BLaER1 (cell line): ENCODE measurements around the gene ZNF205.

ENCODE experiments used
- H3K27ac ChIP-seq: shearing (Covaris generic); formaldehyde crosslinking; 2 replicates; pipeline ENCODE4 v1.8.1; 2022
- H3K27me3 ChIP-seq: shearing (Covaris generic); formaldehyde crosslinking; 2 replicates; pipeline ENCODE4 v1.8.1; 2022
- H3K36me3 ChIP-seq: shearing (Covaris generic); formaldehyde crosslinking; 2 replicates; pipeline ENCODE4 v1.8.1; 2022
- H3K4me1 ChIP-seq: shearing (Covaris generic); formaldehyde crosslinking; 2 replicates; pipeline ENCODE4 v1.8.1; 2022
- H3K4me2 ChIP-seq: shearing (Covaris generic); formaldehyde crosslinking; 2 replicates; pipeline ENCODE4 v1.8.1; 2022
- H3K4me3 ChIP-seq: shearing (Covaris generic); formaldehyde crosslinking; 2 replicates; pipeline ENCODE4 v1.8.1; 2022
- H3K9ac ChIP-seq: shearing (Covaris generic); formaldehyde crosslinking; 2 replicates; pipeline ENCODE4 v1.8.1; 2022
- H3K9me3 ChIP-seq: shearing (Covaris generic); formaldehyde crosslinking; 2 replicates; pipeline ENCODE4 v1.8.1; 2022
- H4K20me1 ChIP-seq: shearing (Covaris generic); formaldehyde crosslinking; 2 replicates; pipeline ENCODE4 v1.8.1; 2022
- Cebpa-rat ChIP-seq: shearing (Covaris generic); IDR thresholded peaks from 2 replicates; pipeline ENCODE4 v1.8.1; 2022

ZNF205 gene

GRCh38 chr16:3148256-3149192, 36.1 kb downstream of the ZNF205 start:
- Histone ChIP-seq H3K36me3 (no peaks in the 10 kb centered on the region), H3K4me2 (peak overlapping the region; percentile 99), H3K4me1 (peaks cover 41% of the 10 kb centered on the region), H3K4me3 (no peak overlapping the region), H3K27ac (no peak overlapping the region), H3K9ac (no peak overlapping the region), H4K20me1 (no peaks in the 10 kb centered on the region), H3K27me3 (peaks cover 48% of the 10 kb centered on the region), H3K9me3 (no peaks in the 10 kb centered on the region)
- no peak for TF ChIP-seq Cebpa-rat

- Histone ChIP-seq H3K4me3 (peak overlapping the region; percentile 77; the same call in 1 of the 2 replicates), H3K4me1 (peaks cover 35% of the 10 kb centered on the region), H4K20me1 (no peaks in the 10 kb centered on the region), H3K4me2 (peak overlapping the region; percentile 99), H3K9ac (peak overlapping the region; percentile 77; the same call in 1 of the 2 replicates), H3K27ac (no peak overlapping the region), H3K27me3 (peaks cover 54% of the 10 kb centered on the region), H3K9me3 (no peaks in the 10 kb centered on the region), H3K36me3 (no peaks in the 10 kb centered on the region)
- TF ChIP-seq Cebpa-rat = no peak
Observed at GRCh38 chr16:3149193-3149530, 36.8 kb downstream of the ZNF205 start.

- Histone ChIP-seq H3K27ac (peak overlapping the region; percentile 71), H3K27me3 (peaks cover 60% of the 10 kb centered on the region), H3K4me3 (peak overlapping the region; percentile 77), H3K4me2 (peak overlapping the region; percentile 99), H3K36me3 (no peaks in the 10 kb centered on the region), H4K20me1 (no peaks in the 10 kb centered on the region), H3K9me3 (peaks cover under 1% of the 10 kb centered on the region; the same call in 1 of the 2 replicates), H3K4me1 (peaks cover 29% of the 10 kb centered on the region), H3K9ac (peak overlapping the region; percentile 77)
- no peak for TF ChIP-seq Cebpa-rat
Observed at GRCh38 chr16:3149630-3150345, 37.4 kb downstream of the ZNF205 start.

GRCh38 chr16:3150346-3151218, 38.2 kb downstream of the ZNF205 start:
- Histone ChIP-seq H3K9ac (peak overlapping the region; percentile 77), H3K4me2 (peak overlapping the region; percentile 99), H3K4me3 (peak overlapping the region; percentile 77), H3K4me1 (peaks cover 25% of the 10 kb centered on the region), H3K27ac (peak overlapping the region; percentile 71), H3K36me3 (no peaks in the 10 kb centered on the region), H4K20me1 (no peaks in the 10 kb centered on the region), H3K9me3 (peaks cover 9% of the 10 kb centered on the region), H3K27me3 (peaks cover 68% of the 10 kb centered on the region)
- TF ChIP-seq Cebpa-rat = no peak

- Histone ChIP-seq H4K20me1 (no peaks in the 10 kb centered on the region), H3K4me2 (peak overlapping the region; percentile 99), H3K27me3 (peaks cover 82% of the 10 kb centered on the region), H3K9me3 (peaks cover 15% of the 10 kb centered on the region), H3K9ac (peak overlapping the region; percentile 55; the same call in 1 of the 2 replicates), H3K4me1 (peaks cover 25% of the 10 kb centered on the region), H3K27ac (no peak overlapping the region), H3K4me3 (peak overlapping the region; percentile 77), H3K36me3 (no peaks in the 10 kb centered on the region)
- TF ChIP-seq Cebpa-rat = no peak
Observed at GRCh38 chr16:3152027-3152276, 39.6 kb downstream of the ZNF205 start.

GRCh38 chr16:3152277-3152990, 40.0 kb downstream of the ZNF205 start:
- Histone ChIP-seq H3K27me3 (peaks cover 87% of the 10 kb centered on the region), H3K4me3 (peak overlapping the region; percentile 77), H3K9me3 (peaks cover 15% of the 10 kb centered on the region), H3K4me2 (peak overlapping the region; percentile 99), H4K20me1 (peaks cover 1% of the 10 kb centered on the region; the same call in 1 of the 2 replicates), H3K4me1 (peaks cover 27% of the 10 kb centered on the region), H3K9ac (peak overlapping the region; percentile 50; the same call in 1 of the 2 replicates), H3K36me3 (no peaks in the 10 kb centered on the region), H3K27ac (no peak overlapping the region)
- TF ChIP-seq Cebpa-rat = no peak

GRCh38 chr16:3152991-3153368, 40.6 kb downstream of the ZNF205 start:
- Histone ChIP-seq H3K27me3 (peaks cover 92% of the 10 kb centered on the region), H4K20me1 (peaks cover 7% of the 10 kb centered on the region), H3K36me3 (no peaks in the 10 kb centered on the region), H3K4me3 (peak overlapping the region; percentile 77), H3K9ac (no peak overlapping the region), H3K27ac (no peak overlapping the region), H3K9me3 (peaks cover 15% of the 10 kb centered on the region), H3K4me2 (peak overlapping the region; percentile 99), H3K4me1 (peaks cover 32% of the 10 kb centered on the region)
- no peak for TF ChIP-seq Cebpa-rat

- H3K27me3 ChIP-seq = peaks cover 95% of the 10 kb centered on the region
- H3K4me2 ChIP-seq = no peak overlapping the region
- peaks cover 12% of the 10 kb centered on the region for H4K20me1 ChIP-seq
- TF ChIP-seq Cebpa-rat = no peak
- H3K36me3 ChIP-seq = no peaks in the 10 kb centered on the region
- H3K4me3 ChIP-seq = no peak overlapping the region
- no peak overlapping the region for H3K9ac ChIP-seq
- no peak overlapping the region for H3K27ac ChIP-seq
- H3K9me3 ChIP-seq = peaks cover 15% of the 10 kb centered on the region
- H3K4me1 ChIP-seq = peaks cover 31% of the 10 kb centered on the region
Observed at GRCh38 chr16:3155181-3155580, 42.8 kb downstream of the ZNF205 start.

GRCh38 chr16:3155972-3156371, 43.6 kb downstream of the ZNF205 start:
- H4K20me1 ChIP-seq = peaks cover 12% of the 10 kb centered on the region
- no peak overlapping the region for H3K9ac ChIP-seq
- TF ChIP-seq Cebpa-rat = no peak
- peaks cover 92% of the 10 kb centered on the region for H3K27me3 ChIP-seq
- no peak overlapping the region for H3K27ac ChIP-seq
- peaks cover 15% of the 10 kb centered on the region for H3K9me3 ChIP-seq
- H3K36me3 ChIP-seq = no peaks in the 10 kb centered on the region
- no peak overlapping the region for H3K4me3 ChIP-seq
- H3K4me2 ChIP-seq = no peak overlapping the region
- H3K4me1 ChIP-seq = peaks cover 36% of the 10 kb centered on the region
